Glomerular visceral epithelial cell (primary cell): Measurements from ENCODE around the gene GNAT3.

Source experiments
- DNase-seq: peaks from one replicate; pipeline ENCODE4 v3.0.0-alpha.2; 2016; ENCODE audit errors: extremely low spot score

Gene GNAT3

DNA sequence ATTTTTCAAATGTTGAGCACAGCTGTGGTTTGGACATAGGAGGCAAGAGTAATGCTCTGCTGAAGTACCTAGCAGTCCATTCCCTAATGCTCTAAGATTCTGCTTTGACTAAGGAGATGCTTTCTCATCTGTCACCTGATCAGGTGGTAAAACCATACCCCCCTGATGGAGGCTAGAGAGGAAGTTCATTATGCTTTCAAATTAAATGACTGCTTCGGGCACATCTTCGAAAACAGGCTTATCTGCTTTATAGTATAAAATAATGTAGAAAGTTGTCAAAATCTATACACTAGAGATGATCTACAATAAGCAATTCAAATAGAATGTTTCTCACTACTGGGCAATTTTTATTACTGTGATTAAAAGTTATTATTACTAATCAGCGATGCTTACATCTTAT is at the start of gene GNAT3:
Gene GNAT3 (minus strand): TSS at position 101 of the 400 bp plus-strand sequence. CDS start 138 bp downstream, outside the sequence.
- DNase-seq, result no peak

DNA sequence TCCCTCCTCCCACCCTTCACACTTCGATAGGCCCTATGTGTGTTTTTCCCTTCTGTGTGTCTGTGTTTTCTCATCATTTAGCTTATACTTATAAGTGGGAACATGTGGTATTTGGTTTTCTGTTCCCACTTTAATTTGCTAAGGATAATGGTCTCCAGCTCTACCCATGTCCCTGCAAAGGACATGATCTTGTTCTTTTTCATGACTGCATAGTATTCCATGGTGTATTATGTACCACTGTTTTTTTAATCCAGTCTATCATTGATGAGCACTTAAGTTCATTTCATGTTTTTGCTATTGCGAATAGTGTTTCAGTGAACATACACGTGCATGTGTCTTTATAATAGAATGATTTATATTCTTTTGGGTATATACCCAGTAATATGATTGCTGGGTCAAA is 46.3 kb upstream of the GNAT3 start:
- DNase-seq, result no peak

DNA sequence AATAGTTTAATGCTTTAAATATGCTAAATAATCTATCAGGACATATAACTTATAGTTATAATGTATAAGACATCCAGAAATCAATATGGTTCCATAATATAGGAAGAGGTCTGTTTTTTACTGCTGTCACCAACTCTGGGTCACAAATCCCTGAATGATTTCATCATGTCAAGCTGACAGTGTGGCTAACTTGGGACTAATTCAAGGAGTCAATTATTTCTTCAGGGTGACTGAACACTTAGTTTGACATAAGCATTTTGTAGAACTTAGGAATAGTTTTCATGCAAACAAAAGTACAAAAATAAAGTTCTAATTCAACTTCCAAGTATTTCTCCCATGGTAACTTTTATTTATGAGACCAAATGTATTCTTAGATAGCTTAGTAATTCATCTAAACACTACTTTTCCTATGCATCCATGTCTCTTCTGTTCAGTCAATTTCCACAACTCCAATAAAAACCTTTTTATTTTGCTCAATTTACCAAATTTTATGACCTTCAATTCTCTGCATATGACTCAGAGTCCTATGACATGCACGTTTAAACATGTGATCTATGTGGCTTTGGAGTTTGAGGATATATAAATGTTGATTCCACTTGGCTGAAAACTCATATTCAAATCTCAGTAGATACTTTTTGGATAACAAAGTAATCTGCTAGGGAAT is 40.3 kb upstream of the GNAT3 start:
- no peak for DNase-seq

GRCh38 chr7:80550005-80550404 is 38.1 kb upstream of the GNAT3 start:
- DNase-seq, result no peak

GRCh38 chr7:80548840-80549530 is 37.1 kb upstream of the GNAT3 start:
- DNase-seq, result no peak

GRCh38 chr7:80542398-80542797 is 30.5 kb upstream of the GNAT3 start:
- DNase-seq, result peak; percentile 37

- DNase-seq, result no peak
Measured at GRCh38 chr7:80540836-80541235, 29.0 kb upstream of the GNAT3 start.

DNA sequence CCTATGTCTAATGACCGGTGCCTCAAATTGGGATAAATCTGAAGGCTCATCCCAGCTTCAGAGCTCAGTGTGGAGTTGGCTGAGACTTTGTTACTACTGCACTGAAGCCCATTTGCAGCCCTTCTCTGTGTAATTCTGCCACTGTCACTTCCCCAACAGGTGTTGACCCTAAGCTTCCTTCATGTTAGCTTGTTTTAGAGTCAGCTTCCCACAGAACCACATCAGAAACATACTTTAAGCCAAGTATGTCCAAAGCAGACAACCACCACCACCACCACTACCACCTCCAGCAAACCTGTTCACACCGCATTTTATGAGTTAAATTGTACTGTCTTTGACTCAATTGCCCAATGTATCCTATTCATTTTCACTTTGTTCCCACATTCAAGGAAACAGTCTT is 25.2 kb upstream of the GNAT3 start:
- no peak for DNase-seq

- DNase-seq, result no peak
Measured at GRCh38 chr7:80536426-80536825, 24.6 kb upstream of the GNAT3 start.

- no peak for DNase-seq
Measured at GRCh38 chr7:80533287-80533686, 21.4 kb upstream of the GNAT3 start.

- DNase-seq, result no peak
Measured at GRCh38 chr7:80532153-80532552, 20.3 kb upstream of the GNAT3 start.

DNA sequence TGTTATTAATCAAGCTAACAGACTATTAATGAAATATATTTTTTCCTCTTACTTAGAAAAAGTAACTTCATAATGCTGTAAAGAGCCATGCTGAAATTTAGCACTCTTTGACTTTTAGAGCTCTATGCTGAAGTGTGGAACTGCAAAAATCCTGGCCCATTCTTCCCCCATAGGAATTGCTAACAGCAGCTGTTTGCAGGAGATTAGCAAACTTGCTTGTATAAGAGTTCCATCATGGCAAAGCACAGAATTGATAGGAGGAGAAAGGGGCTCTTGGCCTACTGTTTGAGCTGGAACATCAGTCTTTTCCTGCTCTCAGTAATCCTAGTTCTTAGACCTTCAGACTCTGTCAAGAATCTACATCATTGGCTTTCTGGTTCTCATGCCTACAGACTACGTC is 18.3 kb upstream of the GNAT3 start:
- DNase-seq, result no peak

- no peak for DNase-seq
Measured at GRCh38 chr7:80529362-80529761, 17.5 kb upstream of the GNAT3 start.

DNA sequence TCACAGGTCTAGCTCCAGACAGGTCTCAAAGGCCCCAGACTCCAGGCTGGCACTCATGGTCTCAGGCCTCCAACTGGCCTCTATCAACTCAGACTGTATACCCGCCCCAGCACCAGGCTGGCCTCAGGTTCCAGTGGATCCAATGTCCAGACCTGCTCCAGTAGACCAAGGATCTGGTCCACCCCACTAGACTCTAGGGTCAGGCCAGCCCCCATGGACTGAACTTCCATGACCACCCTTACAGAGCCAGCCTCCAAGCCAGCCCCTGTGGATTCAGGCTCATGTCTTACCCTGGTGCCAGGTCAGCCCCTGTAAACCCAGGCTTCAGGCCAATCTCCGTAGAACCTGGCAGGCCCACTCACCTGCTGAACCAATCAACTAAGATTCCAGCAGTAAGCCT is 16.8 kb upstream of the GNAT3 start:
- no peak for DNase-seq

DNA sequence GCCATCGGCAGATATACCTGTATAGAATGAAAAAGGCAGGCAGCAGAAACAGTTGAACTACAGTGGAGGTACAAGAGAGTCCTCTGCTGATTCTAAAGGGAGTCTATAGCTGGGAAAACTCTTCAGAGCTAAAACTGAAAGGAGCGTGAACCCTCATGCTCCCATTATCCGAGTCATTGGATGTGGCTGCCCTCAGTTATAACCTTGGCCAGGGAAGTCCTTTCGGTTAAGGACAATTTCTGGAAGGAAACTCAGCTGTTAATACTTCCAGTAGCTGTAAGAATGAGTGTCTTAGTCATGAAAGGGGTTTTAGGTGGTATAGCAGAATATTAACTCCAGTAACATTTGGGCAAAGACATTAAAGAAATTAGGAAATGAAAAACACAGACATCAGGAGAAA is 14.6 kb upstream of the GNAT3 start:
- no peak for DNase-seq

DNA sequence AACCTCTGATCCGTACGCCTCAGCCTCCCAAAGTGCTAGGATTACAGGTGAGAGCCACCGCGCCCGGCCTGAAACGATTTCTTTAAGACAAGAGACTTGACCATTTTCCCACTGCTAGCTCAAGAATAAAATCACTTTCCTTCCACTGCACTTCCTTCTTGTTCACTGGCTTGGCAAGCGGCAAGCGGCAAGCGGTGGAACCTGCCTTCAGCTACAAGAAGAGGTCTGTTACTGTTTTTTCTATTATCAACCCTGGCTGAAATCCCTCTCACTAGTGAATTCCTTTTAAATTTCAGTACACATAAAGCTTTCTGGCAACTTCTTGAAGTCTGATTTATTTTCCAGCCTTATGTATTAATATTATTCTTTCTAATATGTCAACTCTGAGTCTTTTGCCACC is 12.8 kb upstream of the GNAT3 start:
- DNase-seq, result no peak

GRCh38 chr7:80521809-80522208 is 9.9 kb upstream of the GNAT3 start:
- no peak for DNase-seq

- no peak for DNase-seq
Measured at GRCh38 chr7:80520199-80520598, 8.3 kb upstream of the GNAT3 start.

- DNase-seq, result peak; percentile 7
Measured at GRCh38 chr7:80517282-80517747, 5.5 kb upstream of the GNAT3 start.

GRCh38 chr7:80515298-80515697 is 3.4 kb upstream of the GNAT3 start:
- DNase-seq, result no peak

- DNase-seq, result no peak
Measured at GRCh38 chr7:80510021-80510420, 1.8 kb downstream of the GNAT3 start.

- DNase-seq, result no peak
Measured at GRCh38 chr7:80508440-80508839, 3.4 kb downstream of the GNAT3 start.

DNA sequence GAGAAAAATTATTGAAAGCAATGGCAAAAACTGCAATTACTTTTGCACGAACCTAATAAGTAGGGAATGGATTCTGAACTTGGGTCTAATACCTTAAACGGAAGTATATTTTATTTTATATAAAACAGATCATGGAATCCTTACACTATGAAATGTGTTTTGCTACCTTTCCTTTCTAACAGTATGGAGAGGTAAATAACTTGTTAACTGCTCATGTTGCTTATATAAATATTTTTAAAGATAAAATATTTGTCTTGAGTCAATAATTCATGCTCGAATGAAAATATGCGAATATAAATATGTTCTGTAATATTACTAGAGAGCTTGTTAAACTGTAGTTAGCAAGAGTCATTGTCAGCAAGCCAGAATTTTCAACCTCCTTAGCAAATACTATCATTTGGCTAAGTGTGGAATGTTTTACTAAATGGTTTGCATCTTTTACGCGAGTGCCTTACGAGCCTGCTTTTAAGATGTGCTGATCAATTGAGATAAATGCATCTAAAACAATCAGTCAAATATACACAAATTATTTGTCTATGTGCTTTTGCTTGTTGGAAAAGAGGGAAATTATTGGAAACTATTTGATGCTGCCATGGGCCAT is 5.9 kb downstream of the GNAT3 start:
- DNase-seq, result no peak
